Measurements from ENCODE around the gene COG3.

Gene COG3

DNA sequence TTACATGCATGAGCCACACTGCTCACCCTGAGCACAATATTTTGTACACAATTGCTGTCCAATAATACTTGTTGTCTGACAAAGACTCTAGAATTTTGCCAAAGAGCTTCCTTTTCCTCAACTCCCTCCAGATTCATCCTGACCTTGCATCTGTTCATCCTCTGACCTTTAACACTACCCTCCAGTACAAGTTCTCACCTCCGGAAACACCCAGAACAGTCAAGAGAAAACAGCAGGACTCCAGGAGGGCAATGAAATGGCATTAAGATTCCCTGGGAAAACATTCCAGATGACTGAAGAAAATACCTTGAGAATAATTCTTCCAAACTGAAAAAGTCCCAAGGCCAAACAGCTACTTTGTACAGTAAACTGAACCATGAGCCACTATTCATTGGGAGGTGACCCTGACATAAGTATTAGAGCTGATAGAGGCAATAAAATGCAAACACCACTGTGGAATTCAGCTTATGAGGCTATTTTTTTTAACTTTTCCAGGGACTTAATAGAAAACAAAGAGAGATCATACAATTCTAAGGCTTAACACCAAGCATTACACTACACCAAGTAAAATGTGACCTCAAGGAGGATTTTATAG lies 15.7 kb upstream of the COG3 start:
- DNase-seq, result no peak

- no peak for DNase-seq
These were observed 13.5 kb upstream of the COG3 start for GRCh38 chr13:45451282-45451681.

- DNase-seq, result no peak
These were observed 10.5 kb upstream of the COG3 start for GRCh38 chr13:45454204-45454603.

DNA sequence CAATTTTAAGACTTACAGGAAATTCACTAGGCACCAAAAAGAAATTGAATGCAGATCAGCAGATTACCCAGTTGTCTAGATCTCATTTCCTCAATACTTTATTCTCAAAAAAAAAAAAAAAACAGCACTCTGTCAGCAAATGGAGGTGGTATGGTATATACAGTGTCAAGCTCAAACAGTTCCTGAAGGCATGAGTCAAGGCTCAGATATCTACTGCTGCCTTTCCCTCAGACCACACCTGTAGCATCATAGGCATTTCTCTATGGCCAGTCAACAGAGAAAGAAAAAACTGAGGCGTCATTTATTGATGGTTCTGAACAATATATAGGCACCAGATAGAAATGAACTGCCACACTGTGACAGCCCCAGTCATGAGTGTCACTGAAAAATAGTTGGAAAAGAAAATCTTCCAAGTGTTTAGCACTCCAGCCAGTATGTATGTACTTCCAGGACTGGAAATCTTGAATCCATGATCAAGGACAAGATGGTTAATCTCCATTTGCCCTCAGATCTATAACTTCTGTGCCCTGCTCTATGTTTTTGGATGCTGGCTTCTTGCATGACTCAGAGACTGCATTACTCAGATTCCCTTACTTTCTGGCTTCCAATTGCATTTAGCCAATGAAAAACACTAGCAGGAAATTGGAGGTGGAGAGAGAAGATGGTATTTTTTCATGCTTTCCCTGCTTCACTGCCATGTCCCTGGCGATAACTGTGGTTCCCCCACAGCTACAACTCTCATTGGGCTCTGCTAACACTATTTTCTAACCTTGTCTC lies 8.4 kb upstream of the COG3 start:
- DNase-seq, result peak; percentile 55

GRCh38 chr13:45464141-45464686 lies 525 bp upstream of the COG3 start:
- DNase-seq, result no peak

- DNase-seq, result no peak
These were observed 1.6 kb downstream of the COG3 start for GRCh38 chr13:45466359-45466758.

DNA sequence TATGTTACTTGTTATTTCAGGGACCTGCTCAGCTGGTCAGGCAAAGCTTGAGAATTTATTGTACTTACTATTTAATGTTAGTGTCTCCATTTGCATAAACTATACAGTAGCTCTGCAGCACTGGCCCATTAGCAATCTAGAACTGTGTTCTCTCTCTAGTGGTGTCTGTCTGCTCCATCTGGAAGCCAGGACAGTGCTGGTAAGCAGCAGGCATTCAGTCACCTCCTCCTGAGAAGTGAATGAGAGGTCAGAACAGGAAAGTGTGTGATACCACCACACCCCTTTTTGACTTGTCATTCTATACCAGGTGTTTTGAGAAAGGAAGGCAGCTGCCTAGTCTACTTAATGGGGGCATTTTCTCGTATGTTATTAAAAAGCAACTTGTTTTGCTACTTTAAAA lies 3.9 kb downstream of the COG3 start:
- DNase-seq, result no peak

GRCh38 chr13:45472171-45472705 lies 7.5 kb downstream of the COG3 start:
- DNase-seq, result no peak

DNA sequence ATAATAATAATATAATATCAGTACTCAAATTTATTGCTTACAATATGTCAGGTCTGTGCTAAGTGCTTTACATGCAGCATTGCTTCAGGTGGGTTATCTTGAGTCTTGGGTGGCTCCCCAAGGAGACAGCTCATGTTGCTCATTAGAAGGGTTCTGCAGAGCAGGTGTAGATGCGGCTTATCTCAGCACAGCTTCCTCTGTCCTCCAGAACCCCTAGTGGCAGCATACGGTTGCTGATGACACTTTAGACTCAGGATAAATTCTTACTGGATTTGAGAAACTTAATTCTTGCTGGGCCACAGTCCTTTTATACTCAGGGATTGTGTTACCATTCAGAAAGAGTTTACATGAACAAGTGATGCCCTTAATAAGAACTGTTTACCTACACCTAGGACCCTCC lies 8.9 kb downstream of the COG3 start:
- no peak for DNase-seq

- DNase-seq, result no peak
These were observed 10.1 kb downstream of the COG3 start for GRCh38 chr13:45474584-45475454.

DNA sequence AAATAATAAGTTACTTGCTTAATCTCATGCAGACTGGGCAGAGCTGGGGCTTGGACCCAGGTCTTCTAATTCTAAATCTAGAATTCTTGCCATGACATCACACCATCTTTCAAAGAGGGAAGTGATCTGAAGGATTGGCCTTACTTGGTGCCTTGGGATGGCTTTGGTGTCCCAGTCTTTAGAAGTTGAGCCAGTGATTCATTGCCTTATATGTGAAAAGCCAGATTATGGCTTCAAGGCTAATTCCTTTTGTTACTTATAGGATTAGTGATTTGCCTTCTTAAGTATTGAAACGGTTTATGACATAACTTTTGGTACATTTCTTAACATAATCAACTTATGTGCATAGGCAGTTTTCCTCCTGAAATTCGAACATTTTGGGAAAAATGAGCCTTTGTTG lies 14.9 kb downstream of the COG3 start:
- DNase-seq, result no peak

- DNase-seq, result no peak
These were observed 16.9 kb downstream of the COG3 start for GRCh38 chr13:45481688-45482087.

- peak; percentile 28 for DNase-seq
These were observed 17.9 kb downstream of the COG3 start for GRCh38 chr13:45482571-45483173.

GRCh38 chr13:45487604-45488003 lies 22.9 kb downstream of the COG3 start:
- no peak for DNase-seq

GRCh38 chr13:45490068-45490467 lies 25.3 kb downstream of the COG3 start:
- DNase-seq, result no peak

DNA sequence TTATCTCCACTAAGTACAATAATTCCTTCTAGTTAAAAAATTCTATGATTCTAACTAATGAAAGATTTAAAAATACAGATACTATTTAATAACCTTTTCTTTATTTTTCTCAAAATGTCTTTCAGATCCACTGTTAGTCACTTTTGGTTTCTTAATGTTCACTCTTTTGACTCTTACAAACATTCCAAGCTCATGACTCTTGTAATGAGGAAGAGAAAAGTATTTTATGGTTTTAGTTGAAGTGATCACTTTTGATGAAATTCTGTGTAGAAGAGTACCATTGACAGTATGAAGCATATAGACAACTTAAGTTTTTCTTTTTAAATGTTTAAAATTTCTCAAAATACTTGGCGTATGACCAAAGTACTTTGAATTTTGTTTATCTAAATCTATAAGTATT lies 27.8 kb downstream of the COG3 start:
- peak; percentile 59 for DNase-seq

DNA sequence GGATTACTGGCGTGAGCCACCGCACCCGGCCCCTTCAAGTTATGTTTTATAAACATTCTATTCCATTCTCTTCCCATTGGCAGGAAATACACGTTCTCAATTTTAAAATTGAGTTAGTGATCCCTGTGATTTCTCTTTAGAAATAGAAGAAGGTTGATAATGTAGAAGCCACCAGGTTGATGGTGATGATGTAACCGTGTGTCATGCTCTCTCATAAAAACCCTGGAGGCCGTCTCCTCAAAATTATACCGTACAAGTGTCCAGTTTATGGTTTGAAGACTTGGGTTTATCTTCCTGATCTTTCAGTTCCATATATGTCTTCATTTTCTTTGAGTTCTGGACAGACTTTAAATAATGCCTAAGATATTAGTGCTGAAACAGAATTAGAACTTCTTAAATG lies 32.2 kb downstream of the COG3 start:
- no peak for DNase-seq

- peak; percentile 91 for DNase-seq
These were observed 35.9 kb downstream of the COG3 start for GRCh38 chr13:45500492-45501174.

GRCh38 chr13:45501175-45501526 lies 36.4 kb downstream of the COG3 start:
- DNase-seq, result no peak

GRCh38 chr13:45503658-45504057 lies 38.9 kb downstream of the COG3 start:
- DNase-seq, result no peak

- DNase-seq, result no peak
These were observed 42.1 kb downstream of the COG3 start for GRCh38 chr13:45506811-45507210.

DNA sequence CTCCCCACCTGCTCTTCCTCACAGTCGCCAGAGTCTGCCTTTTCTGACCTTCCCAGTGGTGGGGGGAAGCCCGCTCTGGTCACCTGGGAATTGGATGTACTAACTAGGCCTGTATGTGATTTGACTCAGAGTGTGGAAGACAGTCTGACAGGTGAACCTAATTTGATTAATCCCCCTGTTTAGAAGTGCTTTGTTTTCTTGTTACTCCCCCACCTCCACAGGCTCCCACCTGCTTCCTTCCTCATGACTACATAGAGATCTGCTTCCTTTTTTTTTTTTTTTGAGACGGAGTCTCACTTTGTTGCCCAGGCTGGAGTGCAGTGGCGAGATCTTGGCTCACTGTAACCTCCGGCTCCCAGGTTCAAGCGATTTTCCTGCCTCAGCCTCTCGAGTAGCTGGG lies 44.0 kb downstream of the COG3 start:
- DNase-seq, result no peak
